Tibial nerve (tissue), 4 donors: Measurements from ENCODE around the gene MAPK6.
A peak's percentile ranks its signal among the peaks of the same experiment; 100 is the strongest.

ENCODE experiments used
- EP300 ChIP-seq, 2 donors: sonication (generic); formaldehyde crosslinking; IDR thresholded peaks; one replicate each; pipeline ENCODE4 v1.6.1; 2017; ENCODE audit warnings: antibody characterized with exemption in 2 of 2, mild to moderate bottlenecking in 1 of 2
- POLR2A ChIP-seq, 2 donors: fragments of 450-650 bp; IDR thresholded peaks; one replicate each; pipeline ENCODE4 v1.6.1; 2017; ENCODE audit warnings: antibody characterized with exemption in 2 of 2, mild to moderate bottlenecking in 2 of 2, moderate library complexity in 2 of 2
- TF ChIP-seq, protein P1 (sequence below), 5 experiments: fragments of 200-600 bp in 3 of 5; fragments of 450-650 bp in 2 of 5; sonication (generic) in 3 of 5; IDR thresholded peaks; one replicate each; pipeline ENCODE4 v1.5.1; 2016 to 2019; ENCODE audit warnings: antibody characterized with exemption in 5 of 5, mild to moderate bottlenecking in 3 of 5, moderate library complexity in 2 of 5

DNA sequence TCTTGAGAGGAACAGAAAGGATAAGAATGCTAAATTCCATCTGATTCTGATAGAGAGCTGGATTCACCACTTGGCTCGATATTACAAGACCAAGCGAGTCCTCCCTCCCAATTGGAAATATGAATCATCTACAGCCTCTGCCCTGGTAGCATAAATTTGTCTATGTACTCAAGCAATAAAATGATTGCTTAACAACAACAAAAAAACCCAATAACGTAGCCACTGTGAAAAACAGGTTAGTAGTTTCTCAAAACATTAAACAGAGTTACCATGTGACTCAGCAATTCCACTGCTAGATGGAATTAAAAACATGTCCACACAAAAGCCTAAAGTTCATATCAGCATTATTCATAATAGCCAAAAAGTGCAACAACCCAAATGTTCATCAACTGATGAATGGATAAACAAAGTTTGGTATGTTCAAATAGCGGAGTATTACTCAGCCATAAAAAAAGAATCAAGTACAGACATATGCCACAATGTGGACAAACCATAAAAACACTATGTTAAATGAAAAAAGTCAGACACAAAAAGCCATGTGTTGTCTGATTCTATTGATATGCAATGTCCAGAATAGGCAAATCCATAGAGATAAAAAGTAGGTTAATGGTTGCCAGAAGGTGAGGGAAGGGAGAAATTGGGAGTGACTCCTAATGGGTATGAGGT is 76.7 kb downstream of the MAPK6 start:
- TF ChIP-seq POLR2A (IDR thresholded peaks at IDR 0.05) (no peak), EP300 (IDR thresholded peaks at IDR 0.05) (peak in 1 of 2 donors; percentile 37)
- TF ChIP-seq, protein P1, sequence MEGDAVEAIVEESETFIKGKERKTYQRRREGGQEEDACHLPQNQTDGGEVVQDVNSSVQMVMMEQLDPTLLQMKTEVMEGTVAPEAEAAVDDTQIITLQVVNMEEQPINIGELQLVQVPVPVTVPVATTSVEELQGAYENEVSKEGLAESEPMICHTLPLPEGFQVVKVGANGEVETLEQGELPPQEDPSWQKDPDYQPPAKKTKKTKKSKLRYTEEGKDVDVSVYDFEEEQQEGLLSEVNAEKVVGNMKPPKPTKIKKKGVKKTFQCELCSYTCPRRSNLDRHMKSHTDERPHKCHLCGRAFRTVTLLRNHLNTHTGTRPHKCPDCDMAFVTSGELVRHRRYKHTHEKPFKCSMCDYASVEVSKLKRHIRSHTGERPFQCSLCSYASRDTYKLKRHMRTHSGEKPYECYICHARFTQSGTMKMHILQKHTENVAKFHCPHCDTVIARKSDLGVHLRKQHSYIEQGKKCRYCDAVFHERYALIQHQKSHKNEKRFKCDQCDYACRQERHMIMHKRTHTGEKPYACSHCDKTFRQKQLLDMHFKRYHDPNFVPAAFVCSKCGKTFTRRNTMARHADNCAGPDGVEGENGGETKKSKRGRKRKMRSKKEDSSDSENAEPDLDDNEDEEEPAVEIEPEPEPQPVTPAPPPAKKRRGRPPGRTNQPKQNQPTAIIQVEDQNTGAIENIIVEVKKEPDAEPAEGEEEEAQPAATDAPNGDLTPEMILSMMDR (IDR thresholded peaks at IDR 0.05), result no peak
